Ascending aorta (tissue), 2 donors: ENCODE measurements around the gene PNMA6E. TPM values are rescaled to one million over a fixed set of nuclear protein-coding genes. Genes with fewer than 3 reads are reported as not detected.

ENCODE experiments used
- DNase-seq, 2 donors: peaks; one replicate each; pipeline ENCODE4 v3.0.0-alpha.2; 2019; ENCODE audit warnings: low spot score in 2 of 2
- H3K27ac ChIP-seq, 2 donors: fragments of 200-600 bp; sonication (generic); one replicate each; pipeline ENCODE4 v1.5.1; 2016 to 2017; ENCODE audit warnings: mild to moderate bottlenecking in 1 of 2
- H3K27me3 ChIP-seq: fragments of 200-600 bp; sonication (generic); one replicate; pipeline ENCODE4 v1.5.1; 2017
- H3K36me3 ChIP-seq, 2 donors: fragments of 200-600 bp; sonication (generic); one replicate each; pipeline ENCODE4 v1.5.1; 2016
- H3K4me1 ChIP-seq, 2 donors: fragments of 200-600 bp; sonication (generic); one replicate each; pipeline ENCODE4 v1.5.1; 2016 to 2017; ENCODE audit warnings: mild to moderate bottlenecking in 1 of 2
- H3K4me3 ChIP-seq, 2 donors: fragments of 200-600 bp; sonication (generic); one replicate each; pipeline ENCODE4 v1.5.1; 2016 to 2017; ENCODE audit warnings: mild to moderate bottlenecking in 1 of 2
- H3K9me3 ChIP-seq, 2 donors: fragments of 200-600 bp; sonication (generic); one replicate each; pipeline ENCODE4 v1.5.1; 2016
- CTCF ChIP-seq, 3 experiments: fragments of 200-600 bp in 2 of 3; fragments of 450-650 bp in 1 of 3; sonication (generic) in 2 of 3; IDR thresholded peaks; one replicate each; pipeline ENCODE4 v1.5.1; 2016 to 2019; ENCODE audit warnings: antibody characterized with exemption in 3 of 3, mild to moderate bottlenecking in 1 of 3, moderate library complexity in 1 of 3
- intact Hi-C: fragments of 100-400 bp; cut with DNase I; formaldehyde crosslinking; loops from one replicate; pipeline ENCODE4 v1.15.1; 2023
- total RNA-seq: library from RNA; depleted of rRNA; stranded (reverse); fragments of >200 nt; gene quantifications from one replicate; pipeline ENCODE4 v1.1.0, GENCODE V29; 2016

Gene PNMA6E
- total RNA-seq, 1 donor from 2014 or later = not detected

- Histone ChIP-seq H3K4me1 (no peaks in the 10 kb centered on the region), H3K27me3 (no peaks in the 10 kb centered on the region), H3K36me3 (no peaks in the 10 kb centered on the region), H3K9me3 (peaks cover 0 to 7% of the 10 kb centered on the region in 2 donors), H3K4me3 (no peak overlapping the region), H3K27ac (no peak overlapping the region)
- no peak for TF ChIP-seq CTCF (IDR thresholded peaks at IDR 0.05)
- intact Hi-C loops = no loop called here
- DNase-seq = no peak
These were observed 32.7 kb upstream of the PNMA6E start for GRCh38 chrX:153433781-153434285.

- intact Hi-C loops = no loop called here
- no peak for DNase-seq
- no peaks in the 10 kb centered on the region for H3K36me3 ChIP-seq
These were observed 32.1 kb upstream of the PNMA6E start for GRCh38 chrX:153433161-153433680.

GRCh38 chrX:153430796-153431195 lies 29.6 kb upstream of the PNMA6E start:
- H3K36me3 ChIP-seq = no peaks in the 10 kb centered on the region
- no peak for DNase-seq
- intact Hi-C loops = no loop called here
- no peak for TF ChIP-seq CTCF (IDR thresholded peaks at IDR 0.05)
- no peaks in the 10 kb centered on the region for H3K4me1 ChIP-seq
- peaks cover 0 to 7% of the 10 kb centered on the region in 2 donors for H3K9me3 ChIP-seq
- no peaks in the 10 kb centered on the region for H3K27me3 ChIP-seq
- no peak overlapping the region for H3K4me3 ChIP-seq
- no peak overlapping the region for H3K27ac ChIP-seq

More at GRCh38 chrX:153433161-153433680, 32.1 kb upstream of the PNMA6E start:
- peaks cover 0 to 7% of the 10 kb centered on the region in 2 donors for H3K9me3 ChIP-seq
- no peak for TF ChIP-seq CTCF (IDR thresholded peaks at IDR 0.05)
- H3K27me3 ChIP-seq = no peaks in the 10 kb centered on the region
- no peak overlapping the region for H3K4me3 ChIP-seq
- no peak overlapping the region for H3K27ac ChIP-seq
- no peaks in the 10 kb centered on the region for H3K4me1 ChIP-seq

- H3K9me3 ChIP-seq = peaks cover 0 to 7% of the 10 kb centered on the region in 2 donors
- TF ChIP-seq CTCF (IDR thresholded peaks at IDR 0.05) = no peak
- intact Hi-C loops = no loop called here
- no peak overlapping the region for H3K27ac ChIP-seq
- H3K4me1 ChIP-seq = no peaks in the 10 kb centered on the region
- no peak for DNase-seq
- H3K4me3 ChIP-seq = no peak overlapping the region
- H3K27me3 ChIP-seq = no peaks in the 10 kb centered on the region
- H3K36me3 ChIP-seq = no peaks in the 10 kb centered on the region
These were observed 25.1 kb upstream of the PNMA6E start for GRCh38 chrX:153426204-153426603.

GRCh38 chrX:153423652-153424051 lies 22.5 kb upstream of the PNMA6E start:
- Histone ChIP-seq H3K27me3 (no peaks in the 10 kb centered on the region), H3K4me3 (no peak overlapping the region), H3K36me3 (no peaks in the 10 kb centered on the region), H3K9me3 (no peaks in the 10 kb centered on the region), H3K27ac (no peak overlapping the region), H3K4me1 (no peaks in the 10 kb centered on the region)
- no peak for DNase-seq
- TF ChIP-seq CTCF (IDR thresholded peaks at IDR 0.05) = no peak
- intact Hi-C loops = no loop called here

GRCh38 chrX:153421856-153422255 lies 20.7 kb upstream of the PNMA6E start:
- Histone ChIP-seq H3K4me1 (no peaks in the 10 kb centered on the region), H3K4me3 (no peak overlapping the region), H3K36me3 (no peaks in the 10 kb centered on the region), H3K27ac (no peak overlapping the region), H3K9me3 (no peaks in the 10 kb centered on the region), H3K27me3 (no peaks in the 10 kb centered on the region)
- no peak for DNase-seq
- intact Hi-C loops = no loop called here
- TF ChIP-seq CTCF (IDR thresholded peaks at IDR 0.05) = no peak
